Endodermal cell (in vitro differentiated cells): ENCODE results near the gene DDX6. TPM values are rescaled to one million over a fixed set of nuclear protein-coding genes. Genes with fewer than 3 reads are reported as not detected.

Experiments
- DNase-seq: peaks from one replicate; pipeline ENCODE4 v3.0.0-alpha.2; 2017
- H3K27ac ChIP-seq: 2 replicates; pipeline ENCODE4 v1.5.1; 2013; ENCODE audit warnings: mild to moderate bottlenecking, low read depth, low read length, moderate library complexity
- H3K27me3 ChIP-seq: 2 replicates; pipeline ENCODE4 v1.6.1; 2013; ENCODE audit warnings: mild to moderate bottlenecking, low read length, moderate library complexity; ENCODE audit not compliant: insufficient read depth, control insufficient read depth, poor library complexity, severe bottlenecking
- H3K36me3 ChIP-seq: 2 replicates; pipeline ENCODE4 v1.7.0; 2013; ENCODE audit warnings: mild to moderate bottlenecking, low read length, moderate library complexity; ENCODE audit not compliant: control insufficient read depth, insufficient read depth
- H3K4me1 ChIP-seq: one replicate; pipeline ENCODE4 v1.7.0; 2013; ENCODE audit warnings: low read length; ENCODE audit not compliant: control insufficient read depth, insufficient read depth
- H3K4me3 ChIP-seq: 2 replicates; pipeline ENCODE4 v1.5.1; 2013; ENCODE audit warnings: mild to moderate bottlenecking, low read length, moderate library complexity
- H3K9ac ChIP-seq: 2 replicates; pipeline ENCODE4 v1.6.1; 2013; ENCODE audit warnings: mild to moderate bottlenecking, low read length, moderate library complexity; ENCODE audit not compliant: poor library complexity, severe bottlenecking; ENCODE audit errors: extremely low read depth
- H3K9me3 ChIP-seq: 2 replicates; pipeline ENCODE4 v1.6.1; 2013; ENCODE audit warnings: mild to moderate bottlenecking, low read length, moderate library complexity; ENCODE audit not compliant: control insufficient read depth
- H3K27ac Mint-ChIP-seq: 2 replicates; pipeline ENCODE4 v1.8.0; 2020; ENCODE audit warnings: mixed read lengths
- H3K27me3 Mint-ChIP-seq: 2 replicates; pipeline ENCODE4 v1.8.0; 2021; ENCODE audit warnings: mild to moderate bottlenecking, mixed read lengths; ENCODE audit not compliant: insufficient read depth
- H3K36me3 Mint-ChIP-seq: 2 replicates; pipeline ENCODE4 v1.8.0; 2020; ENCODE audit warnings: low read depth, mixed read lengths
- H3K4me1 Mint-ChIP-seq: 2 replicates; pipeline ENCODE4 v1.8.0; 2020; ENCODE audit warnings: mixed read lengths
- H3K4me3 Mint-ChIP-seq: 2 replicates; pipeline ENCODE4 v1.8.0; 2020; ENCODE audit warnings: mild to moderate bottlenecking, moderate library complexity, mixed read lengths
- H3K9me3 Mint-ChIP-seq: 2 replicates; pipeline ENCODE4 v1.8.0; 2020; ENCODE audit warnings: mild to moderate bottlenecking, mixed read lengths
- CTCF ChIP-seq: fragments of 200-600 bp; sonication (generic); conservative IDR thresholded peaks from 2 replicates; pipeline ENCODE4 v1.5.0; 2021; ENCODE audit warnings: antibody characterized with exemption, mild to moderate bottlenecking
- WGBS, 2 experiments: methylation state at CpG; one replicate each; pipeline versions ENCODE4 v1.1.5 to v1.1.7; 2013; ENCODE audit warnings: missing lambda C conversion rate in 2 of 2, mixed read lengths in 1 of 2; ENCODE audit not compliant: insufficient coverage in 1 of 2, insufficient read length in 1 of 2; 5-methylcytosine and 5-hydroxymethylcytosine counted together
- total RNA-seq, 2 donors: library from RNA; stranded (reverse); fragmentation: NEBNext Ultra II Directional in 1 of 2; extraction: Animal tissue kit (Norgen Biotek cat#: 25700) in 1 of 2; gene quantifications; 2 replicates in 1 of 2; 3 replicates in 1 of 2; pipeline ENCODE4 v1.2.1, GENCODE V29; 2021

Gene DDX6
- total RNA-seq, 2 donors from 2014 or later, result 103 to 133 TPM

GRCh38 chr11:118818130-118818529, 27.2 kb upstream of the DDX6 start:
- Histone ChIP-seq H3K4me1 (no peaks in the 10 kb centered on the region), H3K27me3 (no peaks in the 10 kb centered on the region), H3K36me3 (no peaks in the 10 kb centered on the region), H3K9me3 (no peaks in the 10 kb centered on the region), H3K9ac (no peak overlapping the region), H3K27ac (no peak overlapping the region), H3K4me3 (no peak overlapping the region)
- Mint-ChIP-seq H3K36me3 (no peaks in the 10 kb centered on the region), H3K27me3 (peaks cover under 1% of the 10 kb centered on the region), H3K9me3 (no peaks in the 10 kb centered on the region), H3K4me1 (no peaks in the 10 kb centered on the region), H3K4me3 (no peak overlapping the region), H3K27ac (no peak overlapping the region)
- WGBS, 2 experiments, result 88% methylated on average over 4 of the region's 4 CpGs; no CpG with 5 or more reads in 1 of the 2 experiments
- no peak for DNase-seq
- no peak for TF ChIP-seq CTCF

- 86 to 100% methylated on average over 1 of the region's 1 CpG for WGBS, 2 experiments
- no peaks in the 10 kb centered on the region for H3K9me3 ChIP-seq
- Mint-ChIP-seq H3K4me3 (no peak overlapping the region), H3K36me3 (no peaks in the 10 kb centered on the region), H3K4me1 (no peaks in the 10 kb centered on the region), H3K27ac (no peak overlapping the region), H3K27me3 (peaks cover 6% of the 10 kb centered on the region), H3K9me3 (no peaks in the 10 kb centered on the region)
- no peaks in the 10 kb centered on the region for H3K27me3 ChIP-seq
- no peak overlapping the region for H3K4me3 ChIP-seq
- no peaks in the 10 kb centered on the region for H3K4me1 ChIP-seq
- TF ChIP-seq CTCF, result no peak
- no peak for DNase-seq
- H3K9ac ChIP-seq, result no peak overlapping the region
- H3K27ac ChIP-seq, result no peak overlapping the region
- no peaks in the 10 kb centered on the region for H3K36me3 ChIP-seq
Observed at GRCh38 chr11:118813551-118813950, 22.6 kb upstream of the DDX6 start.

GRCh38 chr11:118812485-118812884, 21.5 kb upstream of the DDX6 start:
- H3K4me3 Mint-ChIP-seq, result no peak overlapping the region
- Histone ChIP-seq H3K4me3 (no peak overlapping the region), H3K4me1 (no peaks in the 10 kb centered on the region), H3K9me3 (no peaks in the 10 kb centered on the region), H3K9ac (no peak overlapping the region), H3K27me3 (no peaks in the 10 kb centered on the region), H3K27ac (no peak overlapping the region), H3K36me3 (no peaks in the 10 kb centered on the region)
- peaks cover 6% of the 10 kb centered on the region for H3K27me3 Mint-ChIP-seq
- no peak overlapping the region for H3K27ac Mint-ChIP-seq
- no peaks in the 10 kb centered on the region for H3K36me3 Mint-ChIP-seq
- 64% methylated on average over 4 of the region's 5 CpGs; no CpG with 5 or more reads in 1 of the 2 experiments for WGBS, 2 experiments
- no peak for DNase-seq
- H3K4me1 Mint-ChIP-seq, result no peaks in the 10 kb centered on the region
- H3K9me3 Mint-ChIP-seq, result peaks cover 6% of the 10 kb centered on the region
- TF ChIP-seq CTCF, result no peak
